Stomach (tissue), 9 donors: ENCODE results near the gene NTM. TPM values are rescaled to one million over a fixed set of nuclear protein-coding genes. Genes with fewer than 3 reads are reported as not detected.

Experiments
- DNase-seq, 2 donors: peaks; one replicate each; pipeline versions ENCODE4 v3.0.0 to v3.0.0-alpha.2; 2013 to 2019
- H3K27ac ChIP-seq, 5 donors: fragments of 200-600 bp in 4 of 5; sonication (generic) in 4 of 5; one replicate each; pipeline ENCODE4 v1.5.1; 2013 to 2019; ENCODE audit warnings: mild to moderate bottlenecking in 1 of 5, moderate library complexity in 1 of 5
- H3K27me3 ChIP-seq, 3 donors: fragments of 200-600 bp; sonication (generic); one replicate each; pipeline ENCODE4 v1.5.1; 2017 to 2019; ENCODE audit warnings: mixed run types in 1 of 3
- H3K36me3 ChIP-seq, 4 donors: fragments of 200-600 bp; sonication (generic); 1 replicate in 3 of 4; 2 replicates in 1 of 4; pipeline ENCODE4 v1.5.1; 2016 to 2019
- H3K4me1 ChIP-seq, 4 donors: fragments of 200-600 bp; sonication (generic); one replicate each; pipeline ENCODE4 v1.5.1; 2016 to 2019
- H3K4me3 ChIP-seq, 4 donors: fragments of 200-600 bp; sonication (generic) in 3 of 4; one replicate each; pipeline ENCODE4 v1.5.1; 2016 to 2019; ENCODE audit warnings: mild to moderate bottlenecking in 1 of 4
- H3K9me3 ChIP-seq, 4 donors: fragments of 200-600 bp; sonication (generic); one replicate each; pipeline ENCODE4 v1.5.1; 2016 to 2019
- EP300 ChIP-seq: sonication (generic); formaldehyde crosslinking; IDR thresholded peaks from one replicate; pipeline ENCODE4 v1.6.1; 2017; ENCODE audit warnings: antibody characterized with exemption
- POLR2A ChIP-seq, 4 donors: fragments of 450-650 bp; IDR thresholded peaks; one replicate each; pipeline ENCODE4 v1.6.1; 2016; ENCODE audit warnings: antibody characterized with exemption in 4 of 4, control low read depth in 2 of 4, mild to moderate bottlenecking in 1 of 4, moderate library complexity in 1 of 4
- POLR2AphosphoS5 ChIP-seq, 3 donors: sonication (generic); formaldehyde crosslinking; IDR thresholded peaks; one replicate each; pipeline ENCODE4 v1.6.1; 2016; ENCODE audit warnings: antibody characterized with exemption in 3 of 3
- WGBS, 5 donors: extraction: QIAGEN DNeasy Blood & Tissue Kit in 3 of 5; methylation state at CpG; one replicate each; pipeline versions ENCODE4 v1.1.5 to v1.1.7; 2013 to 2018; 5-methylcytosine and 5-hydroxymethylcytosine counted together
- intact Hi-C: fragments of 100-400 bp; cut with DNase I; formaldehyde crosslinking; loops from one replicate; pipeline ENCODE4 v1.15.1; 2023; ENCODE audit warnings: low total_unique reads
- polyA plus RNA-seq, 3 donors: library from polyadenylated mRNA; stranded (reverse); fragments of 200-250 nt; gene quantifications; one replicate each; pipeline ENCODE4 v1.2.3, GENCODE V29; 2013
- total RNA-seq, 5 donors: library from RNA; depleted of rRNA; stranded (reverse); fragments of >200 nt; gene quantifications; one replicate each; pipeline versions ENCODE4 v1.1.0 to v1.2.3, GENCODE V29; 2014 to 2016
- TF ChIP-seq, protein P1 (sequence below), 7 experiments: fragments of 450-650 bp in 4 of 7; fragments of 200-600 bp in 3 of 7; sonication (generic) in 3 of 7; IDR thresholded peaks; one replicate each; pipeline ENCODE4 v1.5.1; 2016 to 2019; ENCODE audit warnings: antibody characterized with exemption in 7 of 7, control low read depth in 2 of 7, mild to moderate bottlenecking in 1 of 7
- donor health status: healthy with polysubstance abuse.
- donor health status: Bipolar disorder and iron deficiency.
- donor health status: healthy.

Gene NTM
- total and polyA plus RNA-seq, 8 donors: 0.50 to 8.4 (median 1.3) TPM; not detected in 3

DNA sequence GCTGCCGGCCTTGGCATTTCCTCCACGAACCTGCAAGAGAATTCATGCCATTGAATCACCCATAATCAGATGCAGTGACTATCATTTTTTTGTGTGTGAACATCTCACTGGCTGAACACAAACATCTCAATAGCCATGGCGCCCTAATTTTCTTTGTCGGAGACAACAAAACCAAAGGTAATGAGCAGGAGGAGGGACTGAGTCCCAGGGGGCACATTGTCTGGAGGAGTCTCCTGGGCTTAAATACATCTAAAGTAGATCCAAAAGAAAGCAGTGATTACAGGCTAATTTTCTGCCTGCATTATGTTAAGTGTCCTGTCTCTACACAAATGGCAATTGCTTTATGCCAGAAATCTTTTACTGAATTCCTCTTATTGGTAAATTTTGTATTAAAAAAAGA is 113.5 kb downstream of the NTM start:
- Histone ChIP-seq H3K4me3 (no peak overlapping the region), H3K36me3 (no peaks in the 10 kb centered on the region), H3K9me3 (no peaks in the 10 kb centered on the region), H3K4me1 (peaks cover 0 to 19% (median 0%) of the 10 kb centered on the region in 4 donors), H3K27ac (no peak overlapping the region), H3K27me3 (no peaks in the 10 kb centered on the region)
- intact Hi-C loops: no loop called here
- no peak for TF ChIP-seq POLR2AphosphoS5 (IDR thresholded peaks at IDR 0.05)
- no peak for TF ChIP-seq EP300
- TF ChIP-seq, protein P1, sequence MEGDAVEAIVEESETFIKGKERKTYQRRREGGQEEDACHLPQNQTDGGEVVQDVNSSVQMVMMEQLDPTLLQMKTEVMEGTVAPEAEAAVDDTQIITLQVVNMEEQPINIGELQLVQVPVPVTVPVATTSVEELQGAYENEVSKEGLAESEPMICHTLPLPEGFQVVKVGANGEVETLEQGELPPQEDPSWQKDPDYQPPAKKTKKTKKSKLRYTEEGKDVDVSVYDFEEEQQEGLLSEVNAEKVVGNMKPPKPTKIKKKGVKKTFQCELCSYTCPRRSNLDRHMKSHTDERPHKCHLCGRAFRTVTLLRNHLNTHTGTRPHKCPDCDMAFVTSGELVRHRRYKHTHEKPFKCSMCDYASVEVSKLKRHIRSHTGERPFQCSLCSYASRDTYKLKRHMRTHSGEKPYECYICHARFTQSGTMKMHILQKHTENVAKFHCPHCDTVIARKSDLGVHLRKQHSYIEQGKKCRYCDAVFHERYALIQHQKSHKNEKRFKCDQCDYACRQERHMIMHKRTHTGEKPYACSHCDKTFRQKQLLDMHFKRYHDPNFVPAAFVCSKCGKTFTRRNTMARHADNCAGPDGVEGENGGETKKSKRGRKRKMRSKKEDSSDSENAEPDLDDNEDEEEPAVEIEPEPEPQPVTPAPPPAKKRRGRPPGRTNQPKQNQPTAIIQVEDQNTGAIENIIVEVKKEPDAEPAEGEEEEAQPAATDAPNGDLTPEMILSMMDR (IDR thresholded peaks at IDR 0.05): no peak
- TF ChIP-seq POLR2A (IDR thresholded peaks at IDR 0.05): no peak
- DNase-seq: no peak
- WGBS, 5 donors: 68 to 84% (median 69%) methylated on average over 4 of the region's 4 CpGs

DNA sequence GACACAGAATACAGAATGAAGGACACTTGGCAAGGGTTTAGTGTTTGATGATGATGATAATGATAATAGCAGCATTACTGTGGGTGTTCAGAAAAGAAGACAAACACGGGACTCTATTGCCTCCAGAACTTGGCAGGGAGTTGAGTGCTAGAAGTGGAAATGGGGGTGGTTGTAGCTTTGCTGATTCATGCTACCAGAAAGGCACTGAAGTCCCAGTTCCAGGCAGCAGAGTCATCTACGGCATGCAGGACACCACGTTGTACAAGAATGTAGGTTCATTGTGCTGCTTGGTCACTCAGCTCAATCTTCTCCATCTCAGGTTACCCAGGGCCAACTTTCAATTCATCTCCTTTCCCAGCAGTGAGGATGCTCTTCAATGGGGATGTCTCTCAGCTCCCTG is 115.7 kb downstream of the NTM start:
- H3K9me3 ChIP-seq: no peaks in the 10 kb centered on the region
- H3K27me3 ChIP-seq: no peaks in the 10 kb centered on the region
- H3K4me3 ChIP-seq: no peak overlapping the region
- intact Hi-C loops: no loop called here
- WGBS, 5 donors: 32 to 69% (median 60%) methylated on average over 3 of the region's 3 CpGs
- TF ChIP-seq POLR2A (IDR thresholded peaks at IDR 0.05) (no peak), POLR2AphosphoS5 (IDR thresholded peaks at IDR 0.05) (no peak), EP300 (no peak)
- TF ChIP-seq, protein P1 (IDR thresholded peaks at IDR 0.05): no peak
- H3K4me1 ChIP-seq: peaks cover 0 to 20% (median 0%) of the 10 kb centered on the region in 4 donors
- H3K27ac ChIP-seq: no peak overlapping the region
- no peaks in the 10 kb centered on the region for H3K36me3 ChIP-seq
- no peak for DNase-seq

DNA sequence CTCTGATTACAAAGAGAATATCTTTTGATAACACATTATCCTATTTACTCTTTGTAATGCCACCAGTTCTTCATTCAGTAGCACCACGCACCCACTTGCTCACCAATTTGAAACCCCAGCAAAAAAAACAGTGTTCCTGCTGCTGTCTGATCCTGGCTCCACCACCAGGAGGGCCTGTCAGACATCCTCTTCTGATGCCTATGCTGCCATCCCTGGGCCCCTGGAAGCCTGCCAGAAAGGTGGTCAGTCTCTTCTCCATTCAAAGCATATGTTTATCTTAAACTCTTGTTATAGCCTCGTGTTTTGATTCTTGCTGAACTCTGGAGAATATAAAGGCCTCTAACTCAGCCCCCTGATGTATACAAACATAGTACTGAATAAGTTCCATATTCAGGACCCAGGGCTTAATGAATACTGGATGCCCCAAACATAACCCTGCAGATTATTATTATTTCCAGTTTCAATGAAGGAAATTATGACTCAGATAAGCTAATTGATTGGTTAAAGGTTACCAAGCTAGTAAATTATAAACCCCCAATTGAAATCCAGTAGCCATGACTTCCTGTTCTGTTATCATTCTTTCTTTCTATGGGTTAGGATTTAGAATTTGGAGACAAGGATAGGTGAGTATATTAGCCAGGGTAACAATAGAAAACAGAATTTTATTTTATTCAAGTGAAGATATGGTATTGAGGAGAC is 116.7 kb downstream of the NTM start:
- DNase-seq: peak in 1 of 2 donors; percentile 28
- Histone ChIP-seq H3K27me3 (no peaks in the 10 kb centered on the region), H3K36me3 (no peaks in the 10 kb centered on the region), H3K4me3 (no peak overlapping the region), H3K4me1 (peaks cover 0 to 20% (median 0%) of the 10 kb centered on the region in 4 donors), H3K27ac (no peak overlapping the region), H3K9me3 (no peaks in the 10 kb centered on the region)
- intact Hi-C loops: no loop called here
- WGBS, 5 donors: 50 to 67% (median 52%) methylated on average over 2 of the region's 2 CpGs
- TF ChIP-seq POLR2A (IDR thresholded peaks at IDR 0.05): no peak
- TF ChIP-seq, protein P1 (IDR thresholded peaks at IDR 0.05): no peak
- TF ChIP-seq EP300: no peak
- no peak for TF ChIP-seq POLR2AphosphoS5 (IDR thresholded peaks at IDR 0.05)

DNA sequence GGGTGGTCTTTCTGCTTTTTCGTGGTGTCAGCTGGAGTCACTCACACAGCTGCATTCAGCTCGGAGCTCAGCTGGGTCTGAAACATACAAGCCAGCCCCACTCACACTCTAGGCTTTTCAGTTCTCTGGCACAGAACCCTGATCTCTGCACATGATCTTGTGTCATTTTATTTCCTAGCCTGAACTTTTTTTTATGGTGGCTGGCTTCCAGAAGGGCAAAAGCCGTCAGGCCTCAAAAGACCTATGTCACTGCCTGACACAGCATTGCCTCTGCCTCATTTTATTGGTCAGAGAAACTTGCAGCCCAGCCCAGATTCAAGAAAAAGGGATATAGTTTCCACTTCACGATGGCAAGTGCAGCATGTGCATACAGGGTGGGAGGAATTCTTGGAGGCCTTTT is 117.8 kb downstream of the NTM start:
- TF ChIP-seq POLR2AphosphoS5 (IDR thresholded peaks at IDR 0.05) (no peak), POLR2A (IDR thresholded peaks at IDR 0.05) (no peak), EP300 (no peak)
- TF ChIP-seq, protein P1 (IDR thresholded peaks at IDR 0.05): no peak
- intact Hi-C loops: no loop called here
- H3K27ac ChIP-seq: peak overlapping the region in 1 of 5 donors; percentile 53
- H3K4me3 ChIP-seq: no peak overlapping the region
- H3K36me3 ChIP-seq: no peaks in the 10 kb centered on the region
- peak in 1 of 2 donors; percentile 45 for DNase-seq
- H3K9me3 ChIP-seq: no peaks in the 10 kb centered on the region
- WGBS, 5 donors: 40 to 59% (median 52%) methylated on average over 4 of the region's 4 CpGs
- H3K4me1 ChIP-seq: peaks cover 0 to 20% (median 0%) of the 10 kb centered on the region in 4 donors
- H3K27me3 ChIP-seq: no peaks in the 10 kb centered on the region
